ENCODE data around the gene KRT28.

The KRT28 gene

DNA sequence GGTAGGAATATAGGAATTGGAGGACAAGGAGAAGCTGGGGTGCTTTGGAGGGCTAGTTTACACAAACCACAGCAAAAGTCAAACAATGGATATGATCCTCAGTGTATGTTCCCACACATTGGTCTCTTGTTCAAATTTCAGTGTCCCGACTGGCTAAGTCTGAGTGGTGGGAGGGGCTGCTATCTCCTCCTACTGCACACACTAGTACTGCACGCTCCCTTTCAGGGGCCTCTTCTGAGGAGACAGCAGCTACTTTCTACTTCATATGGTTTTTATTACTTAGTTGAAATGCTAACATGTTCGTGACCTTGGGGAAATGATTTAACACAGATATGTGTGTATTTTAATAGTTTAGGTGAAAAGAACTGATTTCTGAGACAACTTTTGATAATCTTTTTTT is 41.5 kb upstream of the KRT28 start:
- TF ChIP-seq POLR2AphosphoS5 (IDR thresholded peaks at IDR 0.05; ENCODE audit: low read depth, low read length) (no peak), FOXP2 (optimal IDR thresholded peaks at IDR 0.05; ENCODE audit: borderline replicate concordance, extremely low read depth, extremely low read length, insufficient read depth) (no peak), REST (IDR thresholded peaks at IDR 0.05; ENCODE audit: insufficient read depth in 1 of 2, low read depth in 2 of 2, low read length in 2 of 2) (no peak), TAF1 (IDR thresholded peaks at IDR 0.05; ENCODE audit: borderline replicate concordance, insufficient read depth, low read length) (no peak), SIN3A (IDR thresholded peaks at IDR 0.05; ENCODE audit: borderline replicate concordance, insufficient read depth, low read length) (no peak)

DNA sequence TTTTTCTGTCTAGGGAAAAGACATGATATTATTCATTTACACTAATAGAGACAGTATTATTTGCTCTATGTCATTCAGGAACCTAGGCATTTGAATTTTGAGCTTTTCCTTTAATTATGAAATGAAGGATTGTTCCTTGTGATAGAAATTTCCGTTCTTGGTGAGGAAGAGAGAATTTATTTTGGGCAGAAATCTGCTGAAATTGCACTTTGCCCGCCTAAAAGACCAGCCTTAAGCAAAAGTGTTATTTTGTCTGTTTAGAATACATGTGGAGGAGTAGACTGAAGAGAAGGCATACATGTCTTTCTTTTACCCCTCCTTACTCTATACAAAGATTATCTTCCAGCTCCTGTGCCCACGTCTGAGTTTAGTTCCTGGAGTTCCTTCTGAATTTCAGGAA is 39.4 kb upstream of the KRT28 start:
- TF ChIP-seq REST (IDR thresholded peaks at IDR 0.05; ENCODE audit: insufficient read depth in 1 of 2, low read depth in 2 of 2, low read length in 2 of 2): no peak
- TF ChIP-seq SIN3A (IDR thresholded peaks at IDR 0.05; ENCODE audit: borderline replicate concordance, insufficient read depth, low read length): no peak
- no peak for TF ChIP-seq POLR2AphosphoS5 (IDR thresholded peaks at IDR 0.05; ENCODE audit: low read depth, low read length)
- TF ChIP-seq TAF1 (IDR thresholded peaks at IDR 0.05; ENCODE audit: borderline replicate concordance, insufficient read depth, low read length): no peak
- no peak for TF ChIP-seq FOXP2 (optimal IDR thresholded peaks at IDR 0.05; ENCODE audit: borderline replicate concordance, extremely low read depth, extremely low read length, insufficient read depth)

DNA sequence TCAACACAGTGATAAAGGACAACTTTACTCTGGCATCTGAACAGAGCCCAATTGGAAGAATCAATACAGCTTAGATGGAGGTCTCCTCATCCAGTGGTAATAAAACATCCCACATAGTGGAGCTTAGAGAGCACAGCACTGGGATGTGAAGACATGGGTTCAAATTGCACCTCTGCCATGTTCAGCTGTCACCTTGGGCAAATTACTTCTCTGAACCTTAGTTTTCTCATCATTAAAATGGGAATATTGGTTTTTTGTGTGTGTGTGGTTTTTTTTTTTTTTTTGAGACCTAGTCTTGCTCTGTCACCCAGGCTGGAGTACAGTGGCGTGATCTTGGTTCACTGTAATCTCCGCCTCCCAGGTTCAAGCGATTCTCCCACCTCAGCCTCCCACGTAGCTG is 36.3 kb upstream of the KRT28 start:
- no peak for TF ChIP-seq POLR2AphosphoS5 (IDR thresholded peaks at IDR 0.05; ENCODE audit: low read depth, low read length)
- no peak for TF ChIP-seq TAF1 (IDR thresholded peaks at IDR 0.05; ENCODE audit: borderline replicate concordance, insufficient read depth, low read length)
- no peak for TF ChIP-seq REST (IDR thresholded peaks at IDR 0.05; ENCODE audit: insufficient read depth in 1 of 2, low read depth in 2 of 2, low read length in 2 of 2)
- no peak for TF ChIP-seq FOXP2 (optimal IDR thresholded peaks at IDR 0.05; ENCODE audit: borderline replicate concordance, extremely low read depth, extremely low read length, insufficient read depth)
- no peak for TF ChIP-seq SIN3A (IDR thresholded peaks at IDR 0.05; ENCODE audit: borderline replicate concordance, insufficient read depth, low read length)

DNA sequence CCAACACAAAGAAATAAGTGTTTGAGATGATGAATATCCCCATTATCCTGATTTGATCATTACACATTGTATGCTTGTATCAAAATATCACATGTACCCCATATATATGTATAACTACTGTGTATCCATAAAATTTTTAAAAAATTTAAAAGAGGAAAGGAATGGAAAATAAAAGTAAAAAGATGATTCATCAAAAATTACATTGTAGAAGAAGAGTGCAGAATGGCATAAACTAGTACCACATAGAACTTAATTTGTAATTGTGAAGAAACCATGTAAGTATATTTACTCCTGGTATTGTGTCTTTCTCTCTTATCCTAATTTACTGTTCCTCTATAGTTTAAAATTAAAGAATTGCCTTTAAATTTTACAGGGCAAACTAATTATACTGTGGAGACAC is 34.1 kb upstream of the KRT28 start:
- TF ChIP-seq SIN3A (IDR thresholded peaks at IDR 0.05; ENCODE audit: borderline replicate concordance, insufficient read depth, low read length) (no peak), POLR2AphosphoS5 (IDR thresholded peaks at IDR 0.05; ENCODE audit: low read depth, low read length) (no peak), REST (IDR thresholded peaks at IDR 0.05; ENCODE audit: insufficient read depth in 1 of 2, low read depth in 2 of 2, low read length in 2 of 2) (no peak), TAF1 (IDR thresholded peaks at IDR 0.05; ENCODE audit: borderline replicate concordance, insufficient read depth, low read length) (no peak), FOXP2 (optimal IDR thresholded peaks at IDR 0.05; ENCODE audit: borderline replicate concordance, extremely low read depth, extremely low read length, insufficient read depth) (no peak)

DNA sequence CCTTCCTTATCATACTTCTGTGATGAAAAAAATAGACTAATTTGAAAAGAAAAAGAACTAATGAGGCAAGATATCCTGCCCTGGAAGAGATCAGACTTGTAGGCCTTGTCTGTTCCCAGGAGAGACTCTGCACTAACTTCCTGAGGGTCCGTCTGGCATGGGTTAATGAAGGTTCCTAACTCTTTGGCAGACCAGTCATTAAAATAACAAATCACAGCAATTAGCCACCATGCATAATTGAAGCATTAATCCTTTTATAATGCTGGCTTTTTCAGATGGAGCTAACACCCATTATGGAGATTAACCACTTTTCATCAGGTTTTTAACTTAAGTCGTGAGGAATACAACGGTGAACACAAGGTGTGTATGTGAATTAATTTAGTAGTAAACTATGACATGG is 33.1 kb upstream of the KRT28 start:
- no peak for TF ChIP-seq REST (IDR thresholded peaks at IDR 0.05; ENCODE audit: insufficient read depth in 1 of 2, low read depth in 2 of 2, low read length in 2 of 2)
- TF ChIP-seq TAF1 (IDR thresholded peaks at IDR 0.05; ENCODE audit: borderline replicate concordance, insufficient read depth, low read length): no peak
- TF ChIP-seq SIN3A (IDR thresholded peaks at IDR 0.05; ENCODE audit: borderline replicate concordance, insufficient read depth, low read length): no peak
- no peak for TF ChIP-seq FOXP2 (optimal IDR thresholded peaks at IDR 0.05; ENCODE audit: borderline replicate concordance, extremely low read depth, extremely low read length, insufficient read depth)
- no peak for TF ChIP-seq POLR2AphosphoS5 (IDR thresholded peaks at IDR 0.05; ENCODE audit: low read depth, low read length)

Data from PFSK-1 (cell line).